Heart right ventricle (tissue), 16 donors: ENCODE measurements around the gene WWTR1. TPM values are rescaled to one million over a fixed set of nuclear protein-coding genes. Genes with fewer than 3 reads are reported as not detected.

Experiments
- ATAC-seq, 8 donors: fragments of 200-7000 bp; cut with Tn5 transposase; one replicate each; pipeline ENCODE4 v1.9.1; 2020; ENCODE audit warnings: mild to moderate bottlenecking in 8 of 8, moderate library complexity in 8 of 8, moderate number of reproducible peaks in 1 of 8
- DNase-seq, 2 donors: peaks; one replicate each; pipeline ENCODE4 v3.0.0-alpha.2; 2020
- H3K27ac ChIP-seq, 10 donors: fragments of 200-600 bp; sonication (generic) in 2 of 10; one replicate each; pipeline versions ENCODE4 v1.5.0 to v1.8.0; 2020 to 2022; ENCODE audit warnings: mild to moderate bottlenecking in 3 of 10
- H3K27me3 ChIP-seq, 7 donors: fragments of 200-600 bp; one replicate each; pipeline ENCODE4 v1.8.0; 2021 to 2022; ENCODE audit warnings: mild to moderate bottlenecking in 2 of 7
- H3K36me3 ChIP-seq, 9 donors: fragments of 200-600 bp; sonication (generic) in 1 of 9; one replicate each; pipeline versions ENCODE4 v1.5.0 to v1.8.0; 2020 to 2022; ENCODE audit warnings: mild to moderate bottlenecking in 2 of 9
- H3K4me1 ChIP-seq, 9 donors: fragments of 200-600 bp; sonication (generic) in 1 of 9; one replicate each; pipeline versions ENCODE4 v1.5.0 to v1.8.0; 2020 to 2022; ENCODE audit warnings: mild to moderate bottlenecking in 4 of 9
- H3K4me3 ChIP-seq, 10 donors: fragments of 200-600 bp; sonication (generic) in 2 of 10; one replicate each; pipeline versions ENCODE4 v1.5.0 to v1.8.0; 2020 to 2022; ENCODE audit warnings: mild to moderate bottlenecking in 7 of 10, moderate library complexity in 2 of 10
- H3K9me3 ChIP-seq, 11 donors: fragments of 200-600 bp in 10 of 11; sonication (generic) in 2 of 11; one replicate each; pipeline versions ENCODE4 v1.5.0 to v1.8.0; 2013 to 2022; ENCODE audit warnings: mild to moderate bottlenecking in 2 of 11, control low read depth in 1 of 11, moderate library complexity in 1 of 11
- CTCF ChIP-seq, 9 donors: fragments of 200-600 bp; sonication (generic) in 2 of 9; IDR thresholded peaks; one replicate each; pipeline versions ENCODE4 v1.5.0 to v1.8.0; 2021 to 2022; ENCODE audit warnings: antibody characterized with exemption in 9 of 9, mild to moderate bottlenecking in 5 of 9, moderate library complexity in 1 of 9
- WGBS, 2 donors: extraction: QIAGEN DNeasy Blood & Tissue Kit; methylation state at CpG; one replicate each; pipeline ENCODE4 v1.1.7; 2013; ENCODE audit warnings: inconsistent platforms in 1 of 2; 5-methylcytosine and 5-hydroxymethylcytosine counted together
- intact Hi-C, 10 donors: fragments of 100-400 bp; cut with DNase I; formaldehyde crosslinking; loops; one replicate each; pipeline versions ENCODE4 v1.11.1 to v1.14.2; 2022
- polyA plus RNA-seq, 2 donors: library from polyadenylated mRNA; stranded (reverse); fragments of 200-250 nt; gene quantifications; one replicate each; pipeline ENCODE4 v1.2.3, GENCODE V29; 2013
- total RNA-seq, 10 donors: library from RNA; stranded (reverse); fragmentation: NEBNext Ultra II Directional in 3 of 10; extraction: Animal tissue kit (Norgen Biotek cat#: 25700) in 3 of 10; gene quantifications; one replicate each; pipeline versions ENCODE4 v1.2.1 to v1.2.4, GENCODE V29; 2021 to 2023
- donor health status: Arrhythmogenic right ventricular cardiomyopathy.
- donor health status: ischemic (EF 13 %, LVEDD 7.1; RV severe dilation, severe dysfunction).
- donor health status: healthy with polysubstance abuse.
- donor health status: DM: no; HTN: yes; CAD: no.
- donor health status: DM: no; HTN: no; CAD: no.
- donor health status: ischemic (EF 25% LVEDD 6.9; RV normal size, moderate dysfunction).
- donor health status: ischemic (EF 25% LVEDD 5.7; RV mildly dilated, moderate dysfunction).
- donor health status: healthy.
- donor health status: DM: yes; HTN: yes; CAD: no.
- donor health status: Ischemic cardiomyopathy.
- donor health status: ischemic (EF 35%, LVEDD 5.7; RV mildly dilated, moderate dysfunction).
- donor health status: nonischemic (EF 11% LVEDD 7.7; RV severe dilation, severe dysfunction).
- donor health status: DM: yes; HTN: yes; CAD: no.
- donor health status: PGD.
- donor health status: ischemic (EF 29% LVEDD 5.4; RV normal size, mild dysfunction).
- donor health status: nonischemic (EF 23%, LVEDD 6.1; RV moderate dilation, normal function).

Gene WWTR1
- total and polyA plus RNA-seq, 12 donors: 19.5 to 78.6 (median 40.3) TPM

DNA sequence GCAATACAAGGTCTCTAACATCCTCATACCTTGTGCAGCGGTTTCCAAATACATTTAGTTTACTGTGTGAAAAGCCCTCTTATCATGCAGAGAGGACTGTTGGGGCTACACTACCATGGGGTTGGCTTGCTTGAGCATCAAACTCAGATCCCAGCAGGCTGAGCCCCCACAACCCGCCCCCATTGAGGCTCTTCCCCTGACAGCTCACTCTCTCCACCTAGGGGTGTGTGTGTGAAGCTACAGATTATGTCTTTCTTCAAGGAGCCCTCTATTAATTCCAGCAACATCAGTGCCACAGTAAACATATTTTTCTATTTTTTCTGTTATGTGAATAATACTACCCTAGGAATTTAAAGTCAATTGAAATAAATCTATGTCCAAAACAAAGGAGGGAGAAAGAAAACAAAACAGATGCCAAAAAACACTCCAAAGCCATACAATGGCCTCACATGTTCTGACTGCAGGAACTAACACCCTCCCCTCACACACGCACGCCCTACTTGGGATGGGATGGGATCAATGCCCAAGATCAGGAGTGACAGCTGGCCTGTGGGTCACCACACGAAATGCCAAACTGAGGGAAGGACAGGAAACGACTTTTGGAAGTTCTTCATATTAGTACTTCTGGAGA lies 168.7 kb downstream of the WWTR1 start:
- 49 to 51% methylated on average over 6 of the region's 6 CpGs for WGBS, 2 donors

DNA sequence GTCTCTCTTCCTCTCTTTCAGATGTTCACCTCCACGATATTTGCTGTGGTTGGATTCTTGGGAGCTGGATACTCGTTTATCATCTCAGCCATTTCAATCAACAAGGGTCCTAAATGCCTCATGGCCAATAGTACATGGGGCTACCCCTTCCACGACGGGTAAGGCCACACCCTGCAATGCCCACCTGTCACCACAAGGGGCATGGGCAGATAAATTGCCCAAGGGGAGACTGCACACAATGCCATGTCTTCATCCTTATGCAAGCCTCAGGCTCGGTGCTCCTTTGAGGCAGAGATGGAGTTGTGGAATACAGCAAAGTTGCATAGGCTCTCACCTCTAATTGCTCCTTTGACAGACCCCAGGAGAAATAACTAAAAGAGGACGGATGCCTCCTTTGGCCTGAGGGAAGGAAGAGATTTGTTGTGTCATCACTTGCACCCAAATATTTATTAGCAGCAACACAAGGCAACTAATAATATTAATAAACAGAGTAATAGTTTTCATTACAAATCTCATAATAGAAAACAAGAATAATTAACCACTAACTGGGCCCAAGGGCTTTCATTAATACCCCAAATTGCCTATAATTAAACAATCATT lies 170.1 kb downstream of the WWTR1 start:
- no peaks in the 10 kb centered on the region for H3K36me3 ChIP-seq
- peak in 5 of 9 donors; percentile 7 to 40 (median 22) for TF ChIP-seq CTCF (IDR thresholded peaks at IDR 0.05)
- peaks cover 0 to 9% (median 0%) of the 10 kb centered on the region in 7 donors for H3K27me3 ChIP-seq
- H3K4me1 ChIP-seq: peaks cover 0 to 8% (median 0%) of the 10 kb centered on the region in 9 donors
- intact Hi-C loops: loop anchor here in 6 of 10 donors (10.0 kb wide), 4 partner anchors 93 to 533 kb away; partner anchors contain the start of gene HPS3 (in 3 of the 6)
- H3K4me3 ChIP-seq: no peak overlapping the region
- no peak overlapping the region for H3K27ac ChIP-seq
- DNase-seq: no peak
- WGBS, 2 donors: 71 to 74% methylated on average over 6 of the region's 6 CpGs
- no peak for ATAC-seq
- peaks cover 0 to 5% (median 0%) of the 10 kb centered on the region in 11 donors for H3K9me3 ChIP-seq

More for the DNA sequence above, 168.7 kb downstream of the WWTR1 start:
- intact Hi-C loops: loop anchor here in 6 of 10 donors (10.0 kb wide), 4 partner anchors 94 to 534 kb away; partner anchors contain the start of gene HPS3 (in 3 of the 6)
- H3K36me3 ChIP-seq: no peaks in the 10 kb centered on the region
- peak in 3 of 8 donors; percentile 37 to 57 (median 39) for ATAC-seq
- TF ChIP-seq CTCF (IDR thresholded peaks at IDR 0.05): peak in 7 of 9 donors; percentile 27 to 58 (median 38)
- H3K4me3 ChIP-seq: no peak overlapping the region
- H3K27ac ChIP-seq: no peak overlapping the region
- DNase-seq: no peak
- H3K27me3 ChIP-seq: peaks cover 0 to 20% (median 0%) of the 10 kb centered on the region in 7 donors
- peaks cover 0 to 11% (median 0%) of the 10 kb centered on the region in 9 donors for H3K4me1 ChIP-seq
- peaks cover 0 to 5% (median 0%) of the 10 kb centered on the region in 11 donors for H3K9me3 ChIP-seq

DNA sequence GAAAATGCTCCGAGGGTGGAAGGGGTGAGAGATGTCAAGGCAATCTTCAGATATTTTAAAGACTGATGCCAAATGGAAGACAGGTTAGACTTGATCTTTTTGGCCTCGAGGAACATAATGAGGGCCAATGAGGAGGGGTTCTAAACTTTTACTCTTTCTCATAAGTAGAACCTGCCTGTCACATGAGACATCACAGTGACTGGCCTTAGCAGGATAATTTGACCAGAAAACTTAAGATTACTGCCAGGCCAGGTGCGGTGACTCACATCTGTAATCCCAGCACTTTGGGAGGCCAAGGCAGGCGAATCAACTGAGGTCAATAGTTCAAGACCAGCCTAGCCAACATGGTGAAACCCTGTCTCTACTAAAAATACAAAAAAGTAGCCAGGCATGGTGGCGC lies 171.1 kb downstream of the WWTR1 start:
- Histone ChIP-seq H3K36me3 (no peaks in the 10 kb centered on the region), H3K27ac (no peak overlapping the region), H3K4me1 (peaks cover 0 to 8% (median 0%) of the 10 kb centered on the region in 9 donors), H3K9me3 (peaks cover 0 to 5% (median 0%) of the 10 kb centered on the region in 11 donors), H3K27me3 (peaks cover 0 to 2% (median 0%) of the 10 kb centered on the region in 7 donors), H3K4me3 (no peak overlapping the region)
- intact Hi-C loops: loop anchor here in 6 of 10 donors (10.0 kb wide), 4 partner anchors 92 to 532 kb away; partner anchors contain the start of gene HPS3 (in 3 of the 6)
- DNase-seq (no peak), ATAC-seq (no peak)
- WGBS, 2 donors: 93 to 94% methylated on average over 5 of the region's 5 CpGs
- TF ChIP-seq CTCF (IDR thresholded peaks at IDR 0.05): no peak

GRCh38 chr3:149481491-149481890 lies 176.3 kb downstream of the WWTR1 start:
- TF ChIP-seq CTCF (IDR thresholded peaks at IDR 0.05): no peak
- H3K4me3 ChIP-seq: no peak overlapping the region
- H3K4me1 ChIP-seq: peaks cover 0 to 20% (median 12%) of the 10 kb centered on the region in 9 donors
- no peak for DNase-seq
- H3K27me3 ChIP-seq: no peaks in the 10 kb centered on the region
- WGBS, 2 donors: 79 to 81% methylated on average over 2 of the region's 2 CpGs
- no peaks in the 10 kb centered on the region for H3K9me3 ChIP-seq
- H3K27ac ChIP-seq: no peak overlapping the region
- intact Hi-C loops: loop anchor here in 7 of 10 donors (2.0 to 10.0 kb wide), 11 partner anchors 87 to 527 kb away; partner anchors contain the start of gene HPS3 (in 3 of the 7)
- no peaks in the 10 kb centered on the region for H3K36me3 ChIP-seq
- no peak for ATAC-seq
